ENCODE results near the gene ADGRV1. TPM values are rescaled to one million over a fixed set of nuclear protein-coding genes. Genes with fewer than 3 reads are reported as not detected.

Gene ADGRV1
- total and polyA plus RNA-seq, 12 donors = 129 to 2,577 (median 695) TPM

GRCh38 chr5:91110686-91111085 lies 552.1 kb downstream of the ADGRV1 start:
- TF ChIP-seq POLR2A (IDR thresholded peaks at IDR 0.05) (no peak), CTCF (IDR thresholded peaks at IDR 0.05) (no peak)
- Histone ChIP-seq H3K4me3 (no peak overlapping the region), H3K9me3 (replicated peaks in 1 of 3) (no peaks in the 10 kb centered on the region), H3K27ac (no peak overlapping the region), H3K27me3 (no peaks in the 10 kb centered on the region), H3K4me1 (replicated peaks in 1 of 2) (peaks cover 15 to 29% of the 10 kb centered on the region in 2 donors), H3K36me3 (replicated peaks in 1 of 2) (no peaks in the 10 kb centered on the region)
- intact Hi-C loops (cut with DNase I) = loop anchor here in 1 of 2 donors (10.0 kb wide), 1 partner anchor 274 kb away; the partner anchor contains the start of gene ARRDC3
- DNase-seq = no peak
- 49 to 71% (median 62%) methylated on average over 5 of the region's 5 CpGs for WGBS, 4 donors

GRCh38 chr5:91111473-91112238 lies 553.1 kb downstream of the ADGRV1 start:
- TF ChIP-seq CTCF (IDR thresholded peaks at IDR 0.05) (no peak), POLR2A (IDR thresholded peaks at IDR 0.05) (no peak)
- no peaks in the 10 kb centered on the region for H3K9me3 ChIP-seq (replicated peaks in 1 of 3)
- H3K27ac ChIP-seq = no peak overlapping the region
- peaks cover 15 to 29% of the 10 kb centered on the region in 2 donors for H3K4me1 ChIP-seq (replicated peaks in 1 of 2)
- 82 to 92% (median 85%) methylated on average over 2 of the region's 2 CpGs for WGBS, 4 donors
- no peak for DNase-seq
- no peak overlapping the region for H3K4me3 ChIP-seq
- intact Hi-C loops (cut with DNase I) = loop anchor here in 1 of 2 donors (10.0 kb wide), 1 partner anchor 273 kb away; the partner anchor contains the start of gene ARRDC3
- no peaks in the 10 kb centered on the region for H3K36me3 ChIP-seq (replicated peaks in 1 of 2)
- H3K27me3 ChIP-seq = no peaks in the 10 kb centered on the region

- H3K4me3 ChIP-seq = no peak overlapping the region
- no peak for TF ChIP-seq POLR2A (IDR thresholded peaks at IDR 0.05)
- TF ChIP-seq CTCF (IDR thresholded peaks at IDR 0.05) = no peak
- intact Hi-C loops (cut with DNase I) = loop anchor here in 1 of 2 donors (10.0 kb wide), 1 partner anchor 270 kb away; the partner anchor contains the start of gene ARRDC3
- DNase-seq = no peak
- 40 to 54% (median 45%) methylated on average over 2 of the region's 2 CpGs for WGBS, 4 donors
- H3K27me3 ChIP-seq = no peaks in the 10 kb centered on the region
- H3K27ac ChIP-seq = peak overlapping the region in 3 of 5 donors; percentile 3 to 72 (median 58)
- H3K4me1 ChIP-seq (replicated peaks in 1 of 2) = peaks cover 7 to 33% of the 10 kb centered on the region in 2 donors
- H3K9me3 ChIP-seq (replicated peaks in 1 of 3) = no peaks in the 10 kb centered on the region
- no peaks in the 10 kb centered on the region for H3K36me3 ChIP-seq (replicated peaks in 1 of 2)
Measured at GRCh38 chr5:91114658-91115057, 556.1 kb downstream of the ADGRV1 start.

GRCh38 chr5:91118354-91118753 lies 559.8 kb downstream of the ADGRV1 start:
- TF ChIP-seq POLR2A (IDR thresholded peaks at IDR 0.05) = no peak
- no peak for TF ChIP-seq CTCF (IDR thresholded peaks at IDR 0.05)
- no peaks in the 10 kb centered on the region for H3K27me3 ChIP-seq
- peaks cover 9 to 61% of the 10 kb centered on the region in 2 donors for H3K4me1 ChIP-seq (replicated peaks in 1 of 2)
- peak overlapping the region in 1 of 5 donors; percentile 9 for H3K27ac ChIP-seq
- no peaks in the 10 kb centered on the region for H3K9me3 ChIP-seq (replicated peaks in 1 of 3)
- no peak for DNase-seq
- intact Hi-C loops (cut with DNase I) = loop anchor here in 1 of 2 donors (10.0 kb wide), 1 partner anchor 266 kb away; the partner anchor contains the start of gene ARRDC3
- H3K4me3 ChIP-seq = no peak overlapping the region
- H3K36me3 ChIP-seq (replicated peaks in 1 of 2) = no peaks in the 10 kb centered on the region
- WGBS, 4 donors = 88 to 93% (median 91%) methylated on average over 3 of the region's 3 CpGs
